DND-41 (cell line): ENCODE data around the gene SPEM2.

Source experiments
- EZH2 ChIP-seq: IDR thresholded peaks from 3 replicates; pipeline ENCODE4 v1.6.1; 2012; ENCODE audit warnings: borderline replicate concordance, low read depth, mild to moderate bottlenecking, moderate library complexity, low read length, inconsistent platforms; ENCODE audit not compliant: severe bottlenecking
- TF ChIP-seq, protein P1 (sequence below): IDR thresholded peaks from 2 replicates; pipeline ENCODE4 v1.5.1; 2012; ENCODE audit warnings: borderline replicate concordance, low read length, moderate library complexity, mild to moderate bottlenecking; ENCODE audit not compliant: poor library complexity, severe bottlenecking; ENCODE audit errors: extremely low read depth

DNA sequence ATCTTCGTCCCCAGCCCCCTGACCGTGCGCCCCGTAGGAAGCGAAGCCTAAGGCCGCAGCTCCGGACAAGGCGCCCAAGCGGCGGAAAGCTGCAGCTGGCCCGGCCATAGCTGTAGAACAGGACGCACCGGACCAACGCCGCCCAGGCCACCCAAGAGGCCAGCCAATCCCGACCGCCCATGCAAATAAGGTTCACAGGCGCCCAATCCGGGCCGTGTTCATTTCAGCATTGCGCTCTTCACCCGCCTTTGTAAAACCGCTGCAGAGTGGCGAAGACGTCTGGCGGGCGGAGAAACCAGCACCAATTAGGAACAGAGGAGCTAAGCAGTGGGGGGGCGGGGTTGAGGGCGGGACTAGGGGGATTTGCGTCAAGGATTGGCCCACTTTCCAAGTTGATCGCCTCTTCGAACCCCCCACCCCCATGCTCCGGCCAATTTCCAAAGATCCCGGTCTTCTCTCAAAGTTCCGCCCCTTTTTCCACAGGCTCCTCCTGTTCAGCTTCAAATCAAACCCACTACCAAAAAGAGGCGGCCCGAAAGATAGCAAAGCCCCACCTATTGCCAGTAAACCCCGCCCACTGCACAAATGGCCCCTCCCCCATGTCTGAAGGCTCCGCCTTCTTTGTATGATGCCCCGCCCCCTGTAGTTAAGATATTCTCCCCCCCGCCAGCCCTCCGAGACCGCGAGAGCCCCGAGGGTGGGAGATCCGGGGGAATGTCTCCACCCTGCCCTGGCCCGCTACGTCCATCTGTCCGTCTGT lies 21.3 kb upstream of the SPEM2 start, which contains the start of gene TMEM256:
- TF ChIP-seq, protein P1, sequence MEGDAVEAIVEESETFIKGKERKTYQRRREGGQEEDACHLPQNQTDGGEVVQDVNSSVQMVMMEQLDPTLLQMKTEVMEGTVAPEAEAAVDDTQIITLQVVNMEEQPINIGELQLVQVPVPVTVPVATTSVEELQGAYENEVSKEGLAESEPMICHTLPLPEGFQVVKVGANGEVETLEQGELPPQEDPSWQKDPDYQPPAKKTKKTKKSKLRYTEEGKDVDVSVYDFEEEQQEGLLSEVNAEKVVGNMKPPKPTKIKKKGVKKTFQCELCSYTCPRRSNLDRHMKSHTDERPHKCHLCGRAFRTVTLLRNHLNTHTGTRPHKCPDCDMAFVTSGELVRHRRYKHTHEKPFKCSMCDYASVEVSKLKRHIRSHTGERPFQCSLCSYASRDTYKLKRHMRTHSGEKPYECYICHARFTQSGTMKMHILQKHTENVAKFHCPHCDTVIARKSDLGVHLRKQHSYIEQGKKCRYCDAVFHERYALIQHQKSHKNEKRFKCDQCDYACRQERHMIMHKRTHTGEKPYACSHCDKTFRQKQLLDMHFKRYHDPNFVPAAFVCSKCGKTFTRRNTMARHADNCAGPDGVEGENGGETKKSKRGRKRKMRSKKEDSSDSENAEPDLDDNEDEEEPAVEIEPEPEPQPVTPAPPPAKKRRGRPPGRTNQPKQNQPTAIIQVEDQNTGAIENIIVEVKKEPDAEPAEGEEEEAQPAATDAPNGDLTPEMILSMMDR = no peak
- no peak for TF ChIP-seq EZH2
